Measurements from ENCODE around the gene CSRP1. TPM values are rescaled to one million over a fixed set of nuclear protein-coding genes. Genes with fewer than 3 reads are reported as not detected.

Gene CSRP1
- polyA plus RNA-seq, 2 of the 4 experiments (the other 2 are of a cell fraction), result 277 to 655 TPM

DNA sequence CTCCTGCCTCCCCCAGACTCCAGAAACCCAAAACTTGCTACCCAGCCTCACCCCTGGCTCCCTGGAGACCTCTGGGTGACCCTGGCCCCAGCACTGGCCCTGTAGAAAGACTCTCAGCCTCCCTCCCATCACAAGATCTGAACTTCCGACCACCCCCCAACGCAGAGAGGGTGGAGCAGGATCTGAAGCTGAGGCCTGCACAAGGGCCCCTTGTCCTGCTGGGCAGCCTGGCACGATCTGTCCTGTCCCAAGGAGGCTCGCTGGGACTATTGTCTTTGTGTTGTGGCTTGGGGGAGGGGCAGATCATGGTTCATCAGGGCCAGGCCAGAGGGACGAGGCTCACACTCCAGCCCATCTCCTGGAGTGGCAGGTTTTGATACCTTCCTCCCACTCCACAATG lies 57.9 kb downstream of the CSRP1 start:
- no peak for ATAC-seq
- Histone ChIP-seq H3K4me1 (peaks cover 29% of the 10 kb centered on the region), H3K27ac (peak overlapping the region; percentile 53 to 87; a peak in 5 of 6 replicates), H3K9me3 (no peaks in the 10 kb centered on the region), H3K4me2 (no peak overlapping the region; the same call in 2 of the 3 replicates), H3K4me3 (no peak overlapping the region)
- ChIA-PET POLR2A (interaction anchor here (2.4 to 2.8 kb wide), 3 partner anchors 13 to 33 kb away, joined by 19 to 34 read pairs (median 28); partner anchors contain the start of gene PHLDA3), CTCF (interaction anchor here (0.6 to 20.2 kb wide), 15 partner anchors 9 to 686 kb away, joined by 3 to 376 read pairs (median 8); partner anchors contain the start of genes CSRP1 and PHLDA3)
- TF ChIP-seq BCL3 (IDR thresholded peaks at IDR 0.05) (no peak), E2F6 (IDR thresholded peaks at IDR 0.05; ENCODE audit: borderline replicate concordance, low read depth) (no peak), HOXB5 (CRISPR knock-in tag; IDR thresholded peaks at IDR 0.05) (no peak), MYC (IDR thresholded peaks at IDR 0.05; ENCODE audit: borderline replicate concordance, low read length) (no peak), MAFK (IDR thresholded peaks at IDR 0.05; ENCODE audit: partially characterized antibody) (no peak), EHF (CRISPR knock-in tag; IDR thresholded peaks at IDR 0.05) (no peak), BHLHE40 (IDR thresholded peaks at IDR 0.05; ENCODE audit: low read depth, low read length) (no peak), PHF8 (IDR thresholded peaks at IDR 0.05; ENCODE audit: borderline replicate concordance, low read depth) (no peak), HES2 (IDR thresholded peaks at IDR 0.05) (no peak), KDM1A (IDR thresholded peaks at IDR 0.05; ENCODE audit: low read depth) (no peak), SREBF2 (IDR thresholded peaks at IDR 0.05) (no peak), POLR2A (IDR thresholded peaks at IDR 0.05; ENCODE audit: low read length) (no peak)
- TF ChIP-seq, protein P1, sequence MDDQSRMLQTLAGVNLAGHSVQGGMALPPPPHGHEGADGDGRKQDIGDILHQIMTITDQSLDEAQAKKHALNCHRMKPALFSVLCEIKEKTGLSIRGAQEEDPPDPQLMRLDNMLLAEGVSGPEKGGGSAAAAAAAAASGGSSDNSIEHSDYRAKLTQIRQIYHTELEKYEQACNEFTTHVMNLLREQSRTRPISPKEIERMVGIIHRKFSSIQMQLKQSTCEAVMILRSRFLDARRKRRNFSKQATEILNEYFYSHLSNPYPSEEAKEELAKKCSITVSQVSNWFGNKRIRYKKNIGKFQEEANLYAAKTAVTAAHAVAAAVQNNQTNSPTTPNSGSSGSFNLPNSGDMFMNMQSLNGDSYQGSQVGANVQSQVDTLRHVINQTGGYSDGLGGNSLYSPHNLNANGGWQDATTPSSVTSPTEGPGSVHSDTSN (IDR thresholded peaks at IDR 0.05), result no peak
- TF ChIP-seq, protein P2, sequence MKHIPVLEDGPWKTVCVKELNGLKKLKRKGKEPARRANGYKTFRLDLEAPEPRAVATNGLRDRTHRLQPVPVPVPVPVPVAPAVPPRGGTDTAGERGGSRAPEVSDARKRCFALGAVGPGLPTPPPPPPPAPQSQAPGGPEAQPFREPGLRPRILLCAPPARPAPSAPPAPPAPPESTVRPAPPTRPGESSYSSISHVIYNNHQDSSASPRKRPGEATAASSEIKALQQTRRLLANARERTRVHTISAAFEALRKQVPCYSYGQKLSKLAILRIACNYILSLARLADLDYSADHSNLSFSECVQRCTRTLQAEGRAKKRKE (CRISPR knock-in tag; IDR thresholded peaks at IDR 0.05; ENCODE audit: low read depth), result no peak
- FAIRE-seq, result no peak
- DNase-seq (ENCODE audit: low read depth in 1 of 2, low spot score in 1 of 2), result no peak
- 94% methylated on average over 3 of the region's 5 CpGs for WGBS (ENCODE audit: missing lambda C conversion rate)

DNA sequence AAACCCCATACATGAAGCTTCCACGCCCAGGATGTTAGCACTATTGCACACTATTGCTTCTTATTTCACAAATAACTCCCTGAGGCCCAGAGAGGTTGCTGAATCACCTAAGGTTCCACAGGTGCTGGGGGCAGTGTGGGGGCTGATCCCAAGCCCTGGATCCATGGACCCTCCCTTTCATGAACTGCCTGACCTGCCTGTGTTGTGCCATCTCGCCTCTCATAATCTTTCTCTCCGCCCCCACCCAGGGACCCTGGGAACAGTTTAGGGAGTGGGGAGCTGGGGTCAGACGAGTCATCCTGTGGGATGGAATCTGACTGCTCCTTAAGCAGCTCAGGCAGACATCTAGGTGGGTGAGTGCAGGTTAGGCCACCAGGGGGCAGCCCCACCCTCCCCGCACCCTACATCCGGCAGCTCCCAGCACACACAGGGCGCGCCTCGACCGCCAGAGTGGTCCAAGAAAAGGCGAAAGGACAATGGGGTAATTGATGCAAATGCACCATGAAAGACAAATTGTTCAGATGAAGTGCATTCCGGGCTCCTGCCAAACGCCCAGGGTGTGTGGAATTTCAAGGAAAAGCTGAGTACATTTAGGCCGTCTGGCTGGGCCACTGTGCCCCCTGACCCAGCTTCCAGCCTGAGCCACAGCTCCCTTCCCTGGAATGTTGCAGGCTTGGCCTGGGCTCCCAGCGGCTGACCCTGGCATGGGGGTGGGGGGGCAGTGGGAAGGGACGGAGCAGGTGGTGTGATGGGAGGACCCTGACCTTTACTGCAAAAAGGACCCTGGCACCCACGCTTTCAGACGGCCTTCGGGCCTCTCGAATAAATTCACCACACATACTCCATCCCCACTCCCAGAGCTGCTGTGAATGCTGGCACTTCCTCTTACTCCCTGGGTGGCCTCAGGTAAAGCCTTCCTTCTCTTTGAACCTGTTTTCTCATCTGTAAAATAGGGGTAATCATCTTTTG lies 58.7 kb downstream of the CSRP1 start:
- no peak for FAIRE-seq
- peak overlapping the region; percentile 53 to 87 for H3K27ac ChIP-seq
- ChIA-PET CTCF (interaction anchor here (0.6 to 20.2 kb wide), 25 partner anchors 8 to 469 kb away, joined by 3 to 376 read pairs (median 4); partner anchors contain the start of genes CSRP1 and PHLDA3), POLR2A (interaction anchor here (0.5 to 2.8 kb wide), 9 partner anchors 8 to 779 kb away, joined by 3 to 34 read pairs (median 5); partner anchors contain the start of genes CSRP1 and PHLDA3)
- 25% methylated on average over 20 of the region's 20 CpGs for WGBS (ENCODE audit: missing lambda C conversion rate)
- no peak overlapping the region for H3K4me3 ChIP-seq
- TF ChIP-seq CBX8 (IDR thresholded peaks at IDR 0.05), result no peak
- no peak for TF ChIP-seq MAFK (IDR thresholded peaks at IDR 0.05; ENCODE audit: partially characterized antibody)
- TF ChIP-seq SMC3 (IDR thresholded peaks at IDR 0.05), result peak; percentile 95
- peak; percentile 90 to 92 for TF ChIP-seq RAD21 (conservative IDR thresholded peaks at IDR 0.05 in 1 of 2, IDR thresholded peaks at IDR 0.05 in 1 of 2)
- TF ChIP-seq FOSL2 (IDR thresholded peaks at IDR 0.05), result no peak
- TF ChIP-seq FOSL2 (CRISPR knock-in tag; IDR thresholded peaks at IDR 0.05), result 0 out of 2 replicates have a peak, but pooled peaks have one; percentile 14
- no peak for TF ChIP-seq HES2 (IDR thresholded peaks at IDR 0.05)
- peak; percentile 90 for TF ChIP-seq CTCF (IDR thresholded peaks at IDR 0.05)
- peak; percentile 77 for TF ChIP-seq MAX (IDR thresholded peaks at IDR 0.05)
- no peak for TF ChIP-seq JUNB (IDR thresholded peaks at IDR 0.05)
- no peak for TF ChIP-seq POLR2A (IDR thresholded peaks at IDR 0.05; ENCODE audit: low read length)
- DNase-seq (ENCODE audit: low read depth in 1 of 2, low spot score in 1 of 2), result peak; percentile 84 to 94
- peaks cover 29% of the 10 kb centered on the region for H3K4me1 ChIP-seq
- peak overlapping the region; percentile 64 for H3K4me2 ChIP-seq
- H3K9me3 ChIP-seq, result no peaks in the 10 kb centered on the region
- ATAC-seq, result peak; percentile 95 to 99
